Tibial nerve (tissue), 4 donors: ENCODE data around the gene FUT6.

Experiments
- EP300 ChIP-seq, 2 donors: sonication (generic); formaldehyde crosslinking; IDR thresholded peaks; one replicate each; pipeline ENCODE4 v1.6.1; 2017; ENCODE audit warnings: antibody characterized with exemption in 2 of 2, mild to moderate bottlenecking in 1 of 2
- POLR2A ChIP-seq, 2 donors: fragments of 450-650 bp; IDR thresholded peaks; one replicate each; pipeline ENCODE4 v1.6.1; 2017; ENCODE audit warnings: antibody characterized with exemption in 2 of 2, mild to moderate bottlenecking in 2 of 2, moderate library complexity in 2 of 2
- TF ChIP-seq, protein P1 (sequence below), 5 experiments: fragments of 200-600 bp in 3 of 5; fragments of 450-650 bp in 2 of 5; sonication (generic) in 3 of 5; IDR thresholded peaks; one replicate each; pipeline ENCODE4 v1.5.1; 2016 to 2019; ENCODE audit warnings: antibody characterized with exemption in 5 of 5, mild to moderate bottlenecking in 3 of 5, moderate library complexity in 2 of 5

GRCh38 chr19:5880604-5881078 lies 41.1 kb upstream of the FUT6 start:
- TF ChIP-seq, protein P1, sequence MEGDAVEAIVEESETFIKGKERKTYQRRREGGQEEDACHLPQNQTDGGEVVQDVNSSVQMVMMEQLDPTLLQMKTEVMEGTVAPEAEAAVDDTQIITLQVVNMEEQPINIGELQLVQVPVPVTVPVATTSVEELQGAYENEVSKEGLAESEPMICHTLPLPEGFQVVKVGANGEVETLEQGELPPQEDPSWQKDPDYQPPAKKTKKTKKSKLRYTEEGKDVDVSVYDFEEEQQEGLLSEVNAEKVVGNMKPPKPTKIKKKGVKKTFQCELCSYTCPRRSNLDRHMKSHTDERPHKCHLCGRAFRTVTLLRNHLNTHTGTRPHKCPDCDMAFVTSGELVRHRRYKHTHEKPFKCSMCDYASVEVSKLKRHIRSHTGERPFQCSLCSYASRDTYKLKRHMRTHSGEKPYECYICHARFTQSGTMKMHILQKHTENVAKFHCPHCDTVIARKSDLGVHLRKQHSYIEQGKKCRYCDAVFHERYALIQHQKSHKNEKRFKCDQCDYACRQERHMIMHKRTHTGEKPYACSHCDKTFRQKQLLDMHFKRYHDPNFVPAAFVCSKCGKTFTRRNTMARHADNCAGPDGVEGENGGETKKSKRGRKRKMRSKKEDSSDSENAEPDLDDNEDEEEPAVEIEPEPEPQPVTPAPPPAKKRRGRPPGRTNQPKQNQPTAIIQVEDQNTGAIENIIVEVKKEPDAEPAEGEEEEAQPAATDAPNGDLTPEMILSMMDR (IDR thresholded peaks at IDR 0.05): no peak
- no peak for TF ChIP-seq EP300 (IDR thresholded peaks at IDR 0.05)
- TF ChIP-seq POLR2A (IDR thresholded peaks at IDR 0.05): no peak
